GM21619 (cell line): ENCODE results near the gene IQCH.

Source experiments
- ATAC-seq: cut with Tn5 transposase; IDR thresholded peaks from one replicate; pipeline ENCODE4 v1.9.1; 2021; ENCODE audit not compliant: unreplicated experiment

IQCH gene

DNA sequence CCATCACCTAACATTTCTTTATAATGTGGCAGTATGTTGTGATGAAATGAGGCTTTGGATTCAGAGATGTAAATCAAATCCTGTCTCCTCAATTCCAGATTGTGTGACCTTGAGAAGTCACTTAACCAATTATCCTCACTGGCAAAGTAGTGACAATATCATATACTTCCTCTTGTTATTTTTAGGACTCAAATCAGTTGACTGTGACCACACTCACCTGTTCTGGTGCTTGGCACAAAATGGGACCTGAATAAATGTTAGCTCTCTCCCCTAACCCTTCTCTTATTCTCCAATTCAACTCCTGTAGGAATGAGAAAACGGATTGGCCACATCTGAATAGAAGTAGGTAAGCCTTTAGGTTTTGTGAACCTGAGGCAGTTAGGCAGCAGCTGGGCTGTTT is 42.1 kb downstream of the IQCH start:
- ATAC-seq, result no peak

- no peak for ATAC-seq
Measured at GRCh38 chr15:67300266-67301025, 45.9 kb downstream of the IQCH start.

DNA sequence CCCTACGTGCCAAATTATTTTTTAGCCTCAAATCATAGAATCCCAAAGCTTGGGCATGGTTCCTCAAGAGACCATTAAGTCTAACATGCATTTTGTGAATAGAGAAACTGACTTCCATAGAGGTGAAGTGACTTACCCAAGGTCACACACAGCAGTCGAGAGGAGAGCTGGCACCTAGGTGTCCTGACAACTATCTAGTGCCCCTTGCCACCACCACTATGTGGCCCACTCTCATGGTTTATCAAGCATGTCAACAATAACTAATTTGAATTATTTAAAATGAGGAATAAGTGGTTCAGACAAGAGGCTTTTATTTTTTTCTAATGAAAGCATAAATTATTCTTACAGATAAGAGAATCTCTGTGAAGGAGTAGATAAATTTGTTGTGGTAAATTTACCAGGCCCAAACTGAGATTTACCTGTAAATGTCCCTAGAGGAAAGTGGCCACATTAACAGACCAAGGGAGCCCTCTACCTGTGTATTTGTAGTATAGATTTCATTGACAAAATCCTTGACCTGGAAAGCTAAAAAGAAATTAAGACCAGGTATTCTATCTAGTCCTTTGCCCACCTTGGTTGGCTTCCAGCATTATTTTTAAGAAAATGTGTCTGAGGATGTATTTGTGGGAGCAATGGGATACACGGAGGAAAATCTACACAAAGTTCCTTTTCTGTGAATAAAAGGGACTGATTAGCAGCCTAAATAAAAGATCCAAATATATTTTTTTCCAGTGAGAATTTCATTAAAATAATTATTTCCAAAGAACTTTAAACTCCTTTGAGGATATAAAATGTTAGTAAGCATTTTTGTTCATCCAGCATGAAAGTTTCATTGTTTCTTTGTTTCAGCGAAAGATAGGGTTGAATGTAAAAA is 49.1 kb downstream of the IQCH start:
- no peak for ATAC-seq

GRCh38 chr15:67304778-67305177 is 50.2 kb downstream of the IQCH start:
- no peak for ATAC-seq

DNA sequence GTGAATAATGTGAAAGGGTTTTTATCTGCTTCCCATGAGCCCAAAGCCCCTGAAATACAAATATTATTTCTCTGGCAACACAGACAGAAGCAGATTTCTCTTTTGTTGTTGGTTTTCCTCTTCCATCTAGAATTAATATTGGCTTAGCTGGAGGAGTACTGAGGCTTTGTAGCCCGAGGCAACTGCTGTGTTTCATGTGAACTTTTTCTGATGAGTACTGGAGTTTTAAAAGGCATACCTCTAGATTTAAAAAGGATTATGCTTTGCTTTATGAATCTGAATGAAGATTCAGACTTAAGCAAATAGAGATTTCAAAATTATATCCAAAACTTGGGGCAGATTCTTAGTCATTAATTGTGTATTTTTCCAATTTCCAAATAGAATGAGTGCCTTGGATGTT is 50.9 kb downstream of the IQCH start:
- no peak for ATAC-seq

- ATAC-seq, result no peak
Measured at GRCh38 chr15:67307156-67307555, 52.6 kb downstream of the IQCH start.

DNA sequence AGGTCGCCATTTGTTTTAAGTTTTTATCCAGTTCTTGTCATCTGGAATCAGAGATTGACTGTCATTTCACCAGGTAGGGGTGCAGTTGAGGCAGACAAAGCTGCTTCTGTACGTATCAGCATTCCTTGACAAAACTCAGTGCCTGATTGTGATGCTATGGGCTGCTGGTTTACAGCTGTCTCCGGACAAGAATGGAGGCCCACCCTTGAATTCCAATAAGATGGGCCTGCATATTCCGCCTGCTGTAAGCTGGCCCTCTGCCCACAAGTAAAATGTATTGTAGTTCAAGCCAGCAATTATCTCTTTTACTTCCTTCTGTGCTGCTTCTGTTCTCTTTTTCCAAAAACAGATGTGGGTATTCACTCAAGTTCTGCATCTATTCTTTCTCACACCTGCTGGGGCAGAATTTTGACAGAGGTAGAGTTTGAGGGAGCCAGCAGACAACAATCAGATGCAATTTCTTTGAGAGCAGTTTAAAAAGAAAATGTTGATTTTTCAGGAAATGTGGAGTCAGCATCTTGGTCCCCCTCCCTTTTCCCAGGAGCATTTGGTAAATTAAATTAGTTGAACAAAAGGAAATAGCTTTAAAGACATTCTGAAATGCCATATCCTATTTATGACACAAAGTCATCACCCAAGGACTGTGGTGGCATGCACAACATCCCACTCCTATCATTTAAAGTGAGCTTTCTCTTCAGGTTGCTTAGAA is 53.5 kb downstream of the IQCH start:
- ATAC-seq, result no peak

DNA sequence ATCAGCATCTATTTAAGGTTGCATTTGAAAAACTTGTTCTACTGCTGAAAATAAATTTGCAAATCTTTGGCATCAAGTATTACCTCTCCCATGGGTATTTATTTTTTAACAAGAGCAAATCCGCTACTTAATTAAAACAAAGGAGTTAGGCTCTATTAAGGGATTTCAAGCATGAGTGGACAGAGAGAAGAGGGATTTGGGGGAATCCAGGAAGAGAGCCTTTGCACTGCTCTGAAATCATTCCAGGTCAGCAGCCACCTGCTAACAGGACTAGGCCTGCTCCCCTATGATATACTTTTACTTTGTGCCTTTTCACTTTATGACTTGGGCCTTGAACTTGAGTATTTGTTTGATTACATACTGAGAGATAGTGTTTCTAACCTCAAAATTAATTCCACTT is 57.1 kb downstream of the IQCH start:
- no peak for ATAC-seq

- no peak for ATAC-seq
Measured at GRCh38 chr15:67319961-67320360, 65.4 kb downstream of the IQCH start.

DNA sequence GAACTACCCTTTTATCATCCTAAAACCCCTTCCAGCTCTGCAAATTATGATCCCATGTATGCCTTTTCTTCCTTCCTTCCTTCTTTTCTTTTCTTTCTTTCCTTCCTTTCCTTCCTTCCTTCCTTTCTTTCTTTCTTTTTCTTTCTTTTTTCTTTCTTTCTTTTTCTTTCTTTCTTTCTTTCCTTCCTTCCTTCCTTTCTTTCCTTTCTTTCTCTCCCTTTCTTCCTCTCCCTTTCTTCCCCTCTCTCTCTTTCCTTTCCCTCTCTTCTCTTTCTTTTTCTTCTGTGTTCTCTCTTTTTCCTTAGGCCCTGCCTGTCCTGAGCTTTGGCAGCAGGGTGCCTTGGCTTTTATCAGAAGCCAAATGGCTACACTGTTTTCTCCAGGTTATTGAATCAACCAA is 66.8 kb downstream of the IQCH start:
- ATAC-seq, result no peak

DNA sequence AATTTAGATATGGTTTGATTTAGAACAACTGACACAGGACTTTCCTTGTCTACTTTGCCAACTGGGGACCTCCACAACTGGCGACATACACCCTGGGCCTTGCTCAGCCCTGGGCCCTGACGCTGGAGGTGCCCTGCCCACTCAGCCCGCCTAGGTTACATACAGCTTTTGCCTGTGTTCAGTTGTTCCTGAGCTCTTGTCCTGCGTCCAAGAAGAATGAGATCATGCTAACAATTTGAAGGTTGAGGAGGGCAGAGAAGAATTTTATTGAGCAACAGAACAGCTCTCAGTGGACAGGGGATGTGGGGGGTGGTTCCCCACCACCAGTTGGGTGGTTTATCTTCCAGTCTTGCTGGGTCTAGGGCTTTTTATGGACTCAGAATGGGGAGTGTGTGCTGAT is 67.9 kb downstream of the IQCH start:
- ATAC-seq, result no peak

- ATAC-seq, result no peak
Measured at GRCh38 chr15:67327312-67327711, 72.7 kb downstream of the IQCH start.

GRCh38 chr15:67327737-67328136 is 73.2 kb downstream of the IQCH start:
- no peak for ATAC-seq

DNA sequence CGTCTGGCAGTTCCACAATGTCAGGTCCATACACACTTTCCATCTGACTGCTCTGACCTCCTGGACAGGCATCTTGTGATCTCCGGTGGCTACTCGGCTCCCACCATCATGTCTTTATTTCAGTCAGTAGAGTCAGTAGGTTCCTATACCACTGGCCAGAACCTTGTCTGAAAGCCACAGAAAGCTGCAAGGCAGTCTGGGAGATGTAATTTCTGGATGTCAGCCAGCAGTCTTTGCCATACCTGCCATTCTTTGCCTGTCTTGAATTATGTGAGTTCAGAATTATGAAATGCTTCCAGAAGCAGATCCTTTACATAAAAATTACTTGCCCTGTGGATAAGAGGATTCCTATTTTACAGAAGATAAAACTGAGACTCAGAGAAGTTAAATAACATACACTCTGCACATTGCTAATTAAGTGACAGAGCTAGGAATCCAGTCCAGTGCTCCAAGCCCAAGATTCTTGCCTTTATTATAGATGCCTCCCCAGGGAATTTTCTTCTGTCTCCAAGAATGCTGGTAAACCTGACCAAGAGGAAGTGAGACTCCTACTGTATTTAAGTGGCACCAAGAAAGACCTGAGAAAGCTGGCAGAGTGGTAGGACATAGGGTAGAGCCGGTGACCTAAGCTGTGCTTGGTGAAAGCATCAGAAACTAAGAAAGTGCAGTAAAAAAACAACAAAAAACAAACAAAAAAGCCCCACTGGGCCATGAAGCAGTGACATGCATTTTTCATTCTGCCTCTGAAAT is 75.6 kb downstream of the IQCH start:
- ATAC-seq, result no peak

DNA sequence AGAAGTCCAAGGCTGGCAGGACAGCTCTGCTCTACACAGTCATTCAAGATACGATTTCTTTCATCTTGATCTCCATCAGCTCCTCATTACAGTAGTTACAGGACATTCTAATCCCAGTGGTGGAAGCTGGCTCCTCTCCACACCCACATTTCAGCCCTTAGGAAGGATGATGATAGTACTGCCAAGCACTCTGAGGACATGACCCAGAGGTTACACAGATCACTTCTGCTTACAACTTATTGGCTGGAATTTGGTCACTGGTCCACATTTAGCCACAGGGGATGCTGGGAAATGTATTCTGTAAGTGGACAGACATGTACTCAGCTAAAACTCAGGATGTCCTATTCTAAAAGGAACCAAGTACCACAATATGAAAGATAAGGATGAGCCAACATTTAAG is 77.1 kb downstream of the IQCH start:
- ATAC-seq, result no peak

GRCh38 chr15:67335026-67335425 is 80.4 kb downstream of the IQCH start:
- ATAC-seq, result no peak

DNA sequence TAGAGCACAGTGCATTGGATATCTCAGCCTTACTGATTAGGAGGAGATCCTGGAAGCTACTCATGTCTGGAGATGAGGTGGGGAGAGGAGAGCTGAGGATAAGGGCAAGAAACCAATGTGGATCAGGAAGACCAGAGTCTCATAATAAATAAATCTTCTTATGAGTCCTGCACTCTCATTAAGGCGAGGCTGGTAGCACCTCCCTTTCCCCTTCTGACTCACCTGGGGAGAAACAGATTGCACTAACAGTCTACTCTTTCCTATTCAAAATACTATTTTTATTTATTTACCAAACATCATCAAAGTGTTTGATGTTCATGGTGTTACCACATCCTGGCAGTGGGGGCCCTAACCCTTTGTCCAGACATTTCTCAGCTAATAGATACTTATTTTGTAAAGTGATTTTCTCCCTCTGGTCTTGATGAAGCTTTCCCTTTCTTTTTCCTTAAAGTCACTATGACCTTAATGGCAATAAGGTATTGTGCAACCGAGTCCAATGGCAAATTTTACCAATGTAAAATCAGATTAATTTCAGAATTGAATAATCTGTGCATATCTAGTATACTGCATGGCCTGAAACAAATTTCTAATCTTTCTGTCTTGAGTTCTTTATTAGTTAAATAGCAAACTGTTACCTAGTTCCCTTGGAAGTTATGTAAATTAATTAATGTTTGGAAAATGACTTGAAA is 81.1 kb downstream of the IQCH start:
- no peak for ATAC-seq

DNA sequence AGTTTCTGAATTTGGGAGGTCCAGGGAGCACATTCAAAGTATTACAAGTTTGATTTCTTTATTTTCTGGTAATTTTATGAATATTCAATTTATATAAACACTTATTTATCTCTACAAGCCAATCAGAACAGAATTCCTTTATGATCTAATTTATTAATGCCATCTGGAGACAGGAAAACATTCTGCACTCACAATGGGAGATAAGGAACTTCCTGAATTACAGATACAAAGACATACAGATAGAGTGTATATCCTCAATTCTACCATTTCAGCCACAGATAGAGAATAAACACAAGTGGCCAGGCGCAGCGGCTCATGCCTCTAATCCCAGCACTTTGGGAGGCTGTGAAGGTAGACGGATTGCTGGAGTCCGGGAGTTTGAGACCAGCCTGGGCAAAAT is 86.0 kb downstream of the IQCH start:
- ATAC-seq, result no peak

DNA sequence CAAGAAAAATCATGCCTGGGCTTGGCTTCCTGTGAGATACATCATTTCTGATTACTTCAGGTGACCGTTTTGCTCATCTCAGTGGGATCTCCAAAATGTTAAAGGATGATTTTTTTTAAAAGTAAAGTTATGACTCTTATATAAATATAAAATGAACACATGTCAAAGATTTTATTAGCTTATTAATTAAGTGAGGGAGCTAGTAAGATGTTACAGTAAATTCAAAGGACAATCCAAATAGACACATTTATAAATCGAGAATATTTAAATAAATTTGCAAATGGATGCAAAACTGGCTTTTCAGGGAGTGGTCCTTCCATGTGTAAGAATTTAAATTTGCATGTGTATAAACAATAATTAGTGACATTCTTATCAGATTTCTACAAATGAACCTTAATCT is 87.0 kb downstream of the IQCH start:
- ATAC-seq, result no peak

DNA sequence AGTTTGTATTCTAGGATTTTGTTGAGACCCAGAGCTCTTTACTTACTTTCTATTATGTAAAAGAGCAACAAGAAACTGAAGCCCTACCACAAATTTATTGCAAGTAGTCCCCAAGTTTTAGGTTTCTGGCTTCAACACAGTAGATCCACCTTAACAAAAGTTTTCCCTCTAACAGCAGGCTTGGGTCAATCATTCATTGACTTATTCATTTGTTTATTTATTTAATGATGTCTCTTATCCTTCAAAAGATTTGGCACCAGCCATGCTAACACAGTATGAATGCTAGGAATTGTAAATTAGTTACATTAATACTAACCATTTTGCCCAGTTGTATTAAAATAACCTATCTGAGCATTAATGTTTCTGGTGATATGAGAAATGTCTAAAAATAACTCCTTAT is 88.6 kb downstream of the IQCH start:
- no peak for ATAC-seq

DNA sequence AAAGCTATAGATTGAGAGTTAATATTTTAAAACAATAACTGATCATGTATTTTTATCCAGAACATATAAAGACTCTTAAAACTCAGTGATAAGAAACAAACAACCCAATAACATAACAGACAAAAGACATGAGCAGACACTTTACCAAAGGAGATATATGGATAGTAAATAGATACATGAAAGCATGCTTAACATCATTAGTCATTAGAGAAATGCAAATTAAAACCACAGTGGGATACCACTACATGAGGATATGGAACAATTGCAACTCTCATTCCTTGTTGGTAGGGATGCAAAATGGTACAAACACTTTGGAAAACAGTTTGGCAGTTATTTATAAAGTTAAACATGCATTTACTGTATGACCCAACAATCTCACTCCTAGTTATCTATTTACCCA is 95.0 kb downstream of the IQCH start:
- ATAC-seq, result no peak
